Fibroblast of pulmonary artery (primary cell): ENCODE data around the gene GABPB2.

Experiments used
- DNase-seq: peaks from one replicate; pipeline ENCODE4 v3.0.0-alpha.2; 2010; ENCODE audit warnings: low read depth
- H3K4me3 ChIP-seq: replicated peaks from 2 replicates; pipeline ENCODE4 v1.5.1; 2011; ENCODE audit warnings: low read depth, mild to moderate bottlenecking, control low read depth, low read length, moderate library complexity
- CTCF ChIP-seq: IDR thresholded peaks from 2 replicates; pipeline ENCODE4 v1.5.1; 2011; ENCODE audit warnings: mild to moderate bottlenecking, control low read depth, low read length, inconsistent platforms; ENCODE audit errors: missing control alignments

GABPB2 gene

GRCh38 chr1:151146072-151146411, 75.5 kb downstream of the GABPB2 start:
- TF ChIP-seq CTCF = no peak
- peak overlapping the region; percentile 71 for H3K4me3 ChIP-seq
- no peak for DNase-seq

- TF ChIP-seq CTCF = no peak
These were observed 76.0 kb downstream of the GABPB2 start, which contains the start of gene SEMA6C for GRCh38 chr1:151146412-151147131. SEMA6C (minus strand) TSS chr1:151146631; CDS start chr1:151142621, 4,010 bp downstream.

GRCh38 chr1:151147132-151147503, 76.6 kb downstream of the GABPB2 start:
- DNase-seq = peak; percentile 61
- TF ChIP-seq CTCF = no peak
- peak overlapping the region; percentile 71 for H3K4me3 ChIP-seq

More at GRCh38 chr1:151146412-151147131, 76.0 kb downstream of the GABPB2 start, which contains the start of gene SEMA6C:
- peak within 1 kb of the TSS; percentile 71 for H3K4me3 ChIP-seq
- DNase-seq = peak; percentile 92

- no peak overlapping the region for H3K4me3 ChIP-seq
- DNase-seq = no peak
- TF ChIP-seq CTCF = no peak
These were observed 77.1 kb downstream of the GABPB2 start for GRCh38 chr1:151147665-151148064.

GRCh38 chr1:151156515-151156819, 85.9 kb downstream of the GABPB2 start, which contains the start of gene TNFAIP8L2:
TNFAIP8L2 (plus strand) TSS chr1:151156649; CDS start chr1:151158698, 2,049 bp downstream.
- H3K4me3 ChIP-seq = no peak within 1 kb of the TSS
- DNase-seq = no peak
- no peak for TF ChIP-seq CTCF

GRCh38 chr1:151157067-151157531, 86.5 kb downstream of the GABPB2 start:
- H3K4me3 ChIP-seq = no peak overlapping the region
- no peak for DNase-seq
- TF ChIP-seq CTCF = no peak

GRCh38 chr1:151158326-151158725, 87.8 kb downstream of the GABPB2 start:
- no peak overlapping the region for H3K4me3 ChIP-seq
- no peak for DNase-seq
- TF ChIP-seq CTCF = no peak
